HG03135 (cell line): ENCODE measurements around the gene NCK1.
"Not testable (repeated sequence)": the region's sequence is repeated elsewhere in the genome, so short reads cannot be mapped to it uniquely, and the experiment has no call there.

Source experiments
- ATAC-seq: cut with Tn5 transposase; IDR thresholded peaks from one replicate; pipeline ENCODE4 v1.9.1; 2021; ENCODE audit warnings: mild to moderate bottlenecking, moderate library complexity; ENCODE audit not compliant: unreplicated experiment

The NCK1 gene

GRCh38 chr3:136982520-136983138, 120.6 kb downstream of the NCK1 start:
- no peak for ATAC-seq

DNA sequence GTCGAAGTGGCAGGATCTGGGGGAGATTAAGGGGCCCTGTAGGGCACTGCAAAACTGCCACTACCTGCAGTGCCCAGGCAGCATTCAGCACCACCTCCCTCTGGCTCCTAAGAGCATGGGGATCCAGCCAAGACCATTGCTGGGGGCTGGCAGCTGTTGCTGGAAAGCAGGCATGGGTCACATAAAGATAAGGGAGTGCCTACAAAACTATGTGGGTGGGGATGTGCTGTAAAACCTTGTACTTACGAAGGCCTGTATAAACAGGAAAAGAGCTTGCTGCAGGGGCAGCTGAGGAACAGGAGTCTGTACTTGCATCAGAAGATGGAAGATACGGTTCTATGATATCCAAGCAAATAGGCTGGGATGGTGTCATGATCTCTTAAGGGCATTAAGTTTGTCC, 122.8 kb downstream of the NCK1 start:
- ATAC-seq, result no peak

DNA sequence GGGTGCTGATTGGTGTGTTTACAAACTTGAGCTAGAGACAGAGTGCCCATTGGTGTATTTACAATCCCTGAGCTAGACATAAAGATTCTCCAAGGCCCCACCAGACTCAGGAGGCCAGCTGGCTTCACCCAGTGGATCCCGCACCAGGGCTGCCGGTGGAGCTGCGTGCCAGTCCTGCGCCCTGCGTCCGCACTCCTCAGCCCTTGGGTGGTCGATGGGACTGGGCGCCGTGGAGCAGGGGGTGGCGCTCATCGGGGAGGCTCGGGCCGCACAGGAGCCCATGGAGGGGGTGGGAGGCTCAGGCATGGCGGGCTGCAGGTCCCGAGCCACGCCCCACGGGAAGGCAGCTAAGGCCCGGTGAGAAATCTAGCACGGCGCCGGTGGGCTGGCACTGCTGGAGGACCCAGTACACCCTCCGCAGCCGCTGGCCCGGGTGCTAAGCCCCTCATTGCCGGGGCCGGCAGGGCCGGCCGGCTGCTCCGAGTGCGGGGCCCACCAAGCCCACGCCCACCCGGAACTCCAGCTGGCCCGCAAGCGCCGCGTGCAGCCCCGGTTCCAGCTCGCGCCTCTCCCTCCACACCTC, 125.5 kb downstream of the NCK1 start:
- ATAC-seq, result not testable (repeated sequence)

DNA sequence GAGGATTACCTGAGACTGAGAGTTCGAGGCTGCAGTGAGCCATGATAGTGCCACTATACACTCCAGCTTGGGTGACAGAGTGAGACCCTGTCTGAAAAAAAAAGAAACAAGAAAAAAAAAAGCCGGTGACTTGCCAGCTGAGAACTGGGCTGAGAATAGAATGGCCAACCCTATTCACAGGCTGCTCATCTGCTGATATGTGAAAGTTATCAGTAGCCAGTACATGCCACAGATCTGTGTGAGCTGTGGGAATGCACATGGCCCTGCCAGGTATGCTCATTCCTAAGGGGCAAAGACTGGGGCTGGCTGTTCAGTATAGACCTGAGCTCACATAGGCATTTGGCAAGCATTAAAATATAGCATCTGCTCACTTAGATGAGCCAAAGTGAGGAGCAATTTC, 126.6 kb downstream of the NCK1 start:
- ATAC-seq, result no peak

- ATAC-seq, result no peak
Measured at GRCh38 chr3:136989781-136990524, 127.9 kb downstream of the NCK1 start.

GRCh38 chr3:136990826-136991225, 128.8 kb downstream of the NCK1 start:
- no peak for ATAC-seq

DNA sequence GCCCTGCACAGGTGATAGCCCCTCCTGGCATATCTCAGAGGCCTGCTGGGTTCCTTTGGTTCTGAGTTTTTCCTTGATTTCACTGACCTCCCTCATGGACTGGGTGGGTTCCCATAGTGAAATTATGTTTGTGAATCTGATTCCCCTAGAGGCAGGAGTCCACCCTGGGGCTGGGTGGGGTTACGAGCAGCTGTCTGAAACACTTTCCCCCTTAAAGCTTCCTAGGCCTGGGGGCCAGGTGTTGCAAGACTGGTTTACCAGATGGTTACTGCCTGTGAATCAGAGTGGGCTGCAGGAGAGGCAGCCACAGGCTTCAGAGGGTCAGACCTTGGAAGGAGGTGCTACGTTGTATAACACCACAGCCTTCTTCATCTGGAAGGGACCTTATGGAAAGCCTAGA, 130.1 kb downstream of the NCK1 start:
- no peak for ATAC-seq

- ATAC-seq, result no peak
Measured at GRCh38 chr3:136994772-136995516, 132.9 kb downstream of the NCK1 start.

DNA sequence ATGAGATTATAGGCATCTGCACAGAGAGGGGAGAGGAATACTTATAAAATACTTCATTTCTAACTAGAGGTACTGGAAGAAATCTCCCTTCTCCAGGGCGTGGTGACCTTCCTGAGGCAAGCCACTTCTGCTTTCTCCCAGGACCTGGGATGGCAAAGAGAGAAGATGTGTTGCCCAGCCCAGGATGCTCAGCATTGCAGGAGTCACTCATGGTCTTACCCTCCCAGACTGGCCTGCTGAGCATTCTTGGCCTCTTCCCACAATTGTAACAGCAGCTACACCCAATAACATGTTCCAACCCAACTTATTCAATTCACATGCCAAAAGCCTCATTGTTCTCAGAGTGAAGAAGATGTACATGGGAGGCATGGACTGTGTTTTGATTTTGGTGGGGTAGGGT, 133.6 kb downstream of the NCK1 start:
- ATAC-seq, result no peak
